ENCODE results near the gene USP37.

The USP37 gene

GRCh38 chr2:218523651-218524050 is 44.5 kb downstream of the USP37 start:
- no peak overlapping the region for H4K8ac ChIP-seq (ENCODE audit: low read length)
- WGBS: no CpG with 5 or more reads among the region's 1 CpG
- no peak overlapping the region for H4K91ac ChIP-seq (ENCODE audit: low read length)
- no peak for DNase-seq
- peaks cover 15% of the 10 kb centered on the region for H3K9me3 ChIP-seq (ENCODE audit: control insufficient read depth, low read length)
- no peak overlapping the region for H3K23ac ChIP-seq (ENCODE audit: low read length in 2 of 2)
- H2BK12ac ChIP-seq (ENCODE audit: low read length in 2 of 2): no peak overlapping the region
- no peak overlapping the region for H2AFZ ChIP-seq (ENCODE audit: low read depth, low read length)
- no peak overlapping the region for H3K18ac ChIP-seq (ENCODE audit: low read depth in 1 of 2, low read length in 2 of 2)
- H3K4me2 ChIP-seq (ENCODE audit: low read length, poor library complexity, severe bottlenecking): no peak overlapping the region
- no peak overlapping the region for H3K9ac ChIP-seq (ENCODE audit: low read length)
- no peaks in the 10 kb centered on the region for H3K27me3 ChIP-seq (ENCODE audit: control insufficient read depth in 1 of 2, insufficient read depth in 1 of 2, low read length in 2 of 2)
- H3K79me1 ChIP-seq (replicated peaks; ENCODE audit: low read length, poor library complexity, severe bottlenecking): no peaks in the 10 kb centered on the region
- no peak overlapping the region for H3K4ac ChIP-seq (ENCODE audit: low read depth in 1 of 2, low read length in 2 of 2)
- no peak overlapping the region for H2BK15ac ChIP-seq (ENCODE audit: low read depth, poor library complexity, severe bottlenecking)
- no peak overlapping the region for H2BK120ac ChIP-seq (ENCODE audit: low read depth, low read length)
- no peak overlapping the region for H2BK5ac ChIP-seq (ENCODE audit: low read depth, low read length, poor library complexity, severe bottlenecking)
- no peak overlapping the region for H3K27ac ChIP-seq (ENCODE audit: low read length, poor library complexity, severe bottlenecking)
- no peak overlapping the region for H3K4me3 ChIP-seq (ENCODE audit: insufficient read depth in 1 of 2, low read depth in 1 of 2, low read length in 2 of 2)
- H3K14ac ChIP-seq (ENCODE audit: low read length in 2 of 2): no peak overlapping the region
- H3K4me1 ChIP-seq (ENCODE audit: control insufficient read depth, insufficient read depth, low read depth, low read length): no peaks in the 10 kb centered on the region
- H3K36me3 ChIP-seq (ENCODE audit: control insufficient read depth in 1 of 2, insufficient read depth in 2 of 2, low read depth in 1 of 2, low read length in 2 of 2): peaks cover 12 to 56% of the 10 kb centered on the region in 2 experiments
- H2AK5ac ChIP-seq (ENCODE audit: low read length, severe bottlenecking): no peak overlapping the region

DNA sequence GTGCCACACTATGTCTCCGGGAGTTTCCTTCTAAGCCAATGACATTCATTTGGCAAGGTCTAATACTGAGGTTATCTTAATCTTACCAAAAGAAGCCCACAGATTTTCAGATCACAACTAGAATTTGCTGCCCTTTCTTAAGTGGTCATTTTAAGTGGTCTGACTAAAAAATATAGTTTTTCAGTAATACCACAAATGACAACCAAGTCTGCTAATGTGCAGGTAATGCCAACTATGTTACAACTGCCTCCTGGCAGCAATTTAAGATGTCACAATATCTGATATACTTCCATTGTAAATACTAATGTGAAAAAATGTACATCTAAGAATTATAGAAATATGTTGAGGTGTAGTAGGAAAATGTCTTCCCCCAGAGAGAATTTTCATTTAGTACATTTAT is 49.3 kb downstream of the USP37 start:
- no peak overlapping the region for H2BK120ac ChIP-seq (ENCODE audit: low read depth, low read length)
- H3K4me3 ChIP-seq (ENCODE audit: insufficient read depth in 1 of 2, low read depth in 1 of 2, low read length in 2 of 2): no peak overlapping the region
- H2BK12ac ChIP-seq (ENCODE audit: low read length in 2 of 2): no peak overlapping the region
- no peak overlapping the region for H2BK15ac ChIP-seq (ENCODE audit: low read depth, poor library complexity, severe bottlenecking)
- no peak overlapping the region for H4K91ac ChIP-seq (ENCODE audit: low read length)
- no peak overlapping the region for H3K23ac ChIP-seq (ENCODE audit: low read length in 2 of 2)
- H3K27ac ChIP-seq (ENCODE audit: low read length, poor library complexity, severe bottlenecking): no peak overlapping the region
- H3K4me1 ChIP-seq (ENCODE audit: control insufficient read depth, insufficient read depth, low read depth, low read length): peaks cover under 1% of the 10 kb centered on the region
- peaks cover under 1% of the 10 kb centered on the region for H3K79me1 ChIP-seq (replicated peaks; ENCODE audit: low read length, poor library complexity, severe bottlenecking)
- H3K27me3 ChIP-seq (ENCODE audit: control insufficient read depth in 1 of 2, insufficient read depth in 1 of 2, low read length in 2 of 2): no peaks in the 10 kb centered on the region
- no peak overlapping the region for H3K4ac ChIP-seq (ENCODE audit: low read depth in 1 of 2, low read length in 2 of 2)
- H3K18ac ChIP-seq (ENCODE audit: low read depth in 1 of 2, low read length in 2 of 2): no peak overlapping the region
- H2AK5ac ChIP-seq (ENCODE audit: low read length, severe bottlenecking): no peak overlapping the region
- peaks cover 2 to 18% of the 10 kb centered on the region in 2 experiments for H3K36me3 ChIP-seq (ENCODE audit: control insufficient read depth in 1 of 2, insufficient read depth in 2 of 2, low read depth in 1 of 2, low read length in 2 of 2)
- 100% methylated on average over 1 of the region's 1 CpG for WGBS
- H3K14ac ChIP-seq (ENCODE audit: low read length in 2 of 2): no peak overlapping the region
- peaks cover 3% of the 10 kb centered on the region for H3K9me3 ChIP-seq (ENCODE audit: control insufficient read depth, low read length)
- DNase-seq: no peak
- H2BK5ac ChIP-seq (ENCODE audit: low read depth, low read length, poor library complexity, severe bottlenecking): no peak overlapping the region
- H3K9ac ChIP-seq (ENCODE audit: low read length): no peak overlapping the region
- H3K4me2 ChIP-seq (ENCODE audit: low read length, poor library complexity, severe bottlenecking): no peak overlapping the region
- no peak overlapping the region for H2AFZ ChIP-seq (ENCODE audit: low read depth, low read length)
- no peak overlapping the region for H4K8ac ChIP-seq (ENCODE audit: low read length)

GRCh38 chr2:218517434-218518206 is 50.5 kb downstream of the USP37 start:
- Histone ChIP-seq H3K27ac (ENCODE audit: low read length, poor library complexity, severe bottlenecking) (no peak overlapping the region), H4K91ac (ENCODE audit: low read length) (no peak overlapping the region), H2BK120ac (ENCODE audit: low read depth, low read length) (no peak overlapping the region), H2BK15ac (ENCODE audit: low read depth, poor library complexity, severe bottlenecking) (no peak overlapping the region), H3K4me1 (ENCODE audit: control insufficient read depth, insufficient read depth, low read depth, low read length) (peaks cover 3% of the 10 kb centered on the region), H3K27me3 (ENCODE audit: control insufficient read depth in 1 of 2, insufficient read depth in 1 of 2, low read length in 2 of 2) (no peaks in the 10 kb centered on the region), H3K9ac (ENCODE audit: low read length) (peak overlapping the region; percentile 36), H3K79me1 (replicated peaks; ENCODE audit: low read length, poor library complexity, severe bottlenecking) (peaks cover 6% of the 10 kb centered on the region), H3K4me2 (ENCODE audit: low read length, poor library complexity, severe bottlenecking) (no peak overlapping the region), H3K23ac (ENCODE audit: low read length in 2 of 2) (no peak overlapping the region), H2AFZ (ENCODE audit: low read depth, low read length) (no peak overlapping the region), H3K4me3 (ENCODE audit: insufficient read depth in 1 of 2, low read depth in 1 of 2, low read length in 2 of 2) (no peak overlapping the region), H3K9me3 (ENCODE audit: control insufficient read depth, low read length) (no peaks in the 10 kb centered on the region), H3K4ac (ENCODE audit: low read depth in 1 of 2, low read length in 2 of 2) (no peak overlapping the region), H3K36me3 (ENCODE audit: control insufficient read depth in 1 of 2, insufficient read depth in 2 of 2, low read depth in 1 of 2, low read length in 2 of 2) (peaks cover 2 to 12% of the 10 kb centered on the region in 2 experiments), H4K8ac (ENCODE audit: low read length) (no peak overlapping the region), H3K14ac (ENCODE audit: low read length in 2 of 2) (no peak overlapping the region), H3K18ac (ENCODE audit: low read depth in 1 of 2, low read length in 2 of 2) (no peak overlapping the region), H2BK5ac (ENCODE audit: low read depth, low read length, poor library complexity, severe bottlenecking) (no peak overlapping the region), H2AK5ac (ENCODE audit: low read length, severe bottlenecking) (no peak overlapping the region), H2BK12ac (ENCODE audit: low read length in 2 of 2) (no peak overlapping the region)
- WGBS: 91% methylated on average over 1 of the region's 5 CpGs
- no peak for DNase-seq

GRCh38 chr2:218516614-218517013 is 51.5 kb downstream of the USP37 start:
- H3K4me3 ChIP-seq (ENCODE audit: insufficient read depth in 1 of 2, low read depth in 1 of 2, low read length in 2 of 2): no peak overlapping the region
- H2BK15ac ChIP-seq (ENCODE audit: low read depth, poor library complexity, severe bottlenecking): no peak overlapping the region
- no peak overlapping the region for H4K8ac ChIP-seq (ENCODE audit: low read length)
- H2AFZ ChIP-seq (ENCODE audit: low read depth, low read length): no peak overlapping the region
- H3K27me3 ChIP-seq (ENCODE audit: control insufficient read depth in 1 of 2, insufficient read depth in 1 of 2, low read length in 2 of 2): no peaks in the 10 kb centered on the region
- H2BK120ac ChIP-seq (ENCODE audit: low read depth, low read length): no peak overlapping the region
- no peak overlapping the region for H2AK5ac ChIP-seq (ENCODE audit: low read length, severe bottlenecking)
- no peak overlapping the region for H3K14ac ChIP-seq (ENCODE audit: low read length in 2 of 2)
- peak; percentile 24 for DNase-seq
- H3K4me1 ChIP-seq (ENCODE audit: control insufficient read depth, insufficient read depth, low read depth, low read length): peaks cover 3% of the 10 kb centered on the region
- H3K4me2 ChIP-seq (ENCODE audit: low read length, poor library complexity, severe bottlenecking): no peak overlapping the region
- no CpG with 5 or more reads among the region's 1 CpG for WGBS
- H3K36me3 ChIP-seq (ENCODE audit: control insufficient read depth in 1 of 2, insufficient read depth in 2 of 2, low read depth in 1 of 2, low read length in 2 of 2): peaks cover 2 to 5% of the 10 kb centered on the region in 2 experiments
- no peak overlapping the region for H4K91ac ChIP-seq (ENCODE audit: low read length)
- no peak overlapping the region for H3K9ac ChIP-seq (ENCODE audit: low read length)
- no peak overlapping the region for H3K23ac ChIP-seq (ENCODE audit: low read length in 2 of 2)
- no peak overlapping the region for H2BK12ac ChIP-seq (ENCODE audit: low read length in 2 of 2)
- H3K4ac ChIP-seq (ENCODE audit: low read depth in 1 of 2, low read length in 2 of 2): no peak overlapping the region
- no peaks in the 10 kb centered on the region for H3K9me3 ChIP-seq (ENCODE audit: control insufficient read depth, low read length)
- H2BK5ac ChIP-seq (ENCODE audit: low read depth, low read length, poor library complexity, severe bottlenecking): no peak overlapping the region
- no peak overlapping the region for H3K18ac ChIP-seq (ENCODE audit: low read depth in 1 of 2, low read length in 2 of 2)
- peaks cover 9% of the 10 kb centered on the region for H3K79me1 ChIP-seq (replicated peaks; ENCODE audit: low read length, poor library complexity, severe bottlenecking)
- no peak overlapping the region for H3K27ac ChIP-seq (ENCODE audit: low read length, poor library complexity, severe bottlenecking)

All from mesenchymal stem cell (in vitro differentiated cells and primary cell).